Measurements from ENCODE around the gene ZMYM4. TPM values are rescaled to one million over a fixed set of nuclear protein-coding genes. Genes with fewer than 3 reads are reported as not detected.
A peak's percentile ranks its signal among the peaks of the same experiment; 100 is the strongest.

ZMYM4 gene
- total and polyA plus RNA-seq, 10 of the 15 experiments (the other 5 are each of a cell fraction or from before 2014, with no cell fraction given), result 8.0 to 37.0 (median 28.1) TPM

DNA sequence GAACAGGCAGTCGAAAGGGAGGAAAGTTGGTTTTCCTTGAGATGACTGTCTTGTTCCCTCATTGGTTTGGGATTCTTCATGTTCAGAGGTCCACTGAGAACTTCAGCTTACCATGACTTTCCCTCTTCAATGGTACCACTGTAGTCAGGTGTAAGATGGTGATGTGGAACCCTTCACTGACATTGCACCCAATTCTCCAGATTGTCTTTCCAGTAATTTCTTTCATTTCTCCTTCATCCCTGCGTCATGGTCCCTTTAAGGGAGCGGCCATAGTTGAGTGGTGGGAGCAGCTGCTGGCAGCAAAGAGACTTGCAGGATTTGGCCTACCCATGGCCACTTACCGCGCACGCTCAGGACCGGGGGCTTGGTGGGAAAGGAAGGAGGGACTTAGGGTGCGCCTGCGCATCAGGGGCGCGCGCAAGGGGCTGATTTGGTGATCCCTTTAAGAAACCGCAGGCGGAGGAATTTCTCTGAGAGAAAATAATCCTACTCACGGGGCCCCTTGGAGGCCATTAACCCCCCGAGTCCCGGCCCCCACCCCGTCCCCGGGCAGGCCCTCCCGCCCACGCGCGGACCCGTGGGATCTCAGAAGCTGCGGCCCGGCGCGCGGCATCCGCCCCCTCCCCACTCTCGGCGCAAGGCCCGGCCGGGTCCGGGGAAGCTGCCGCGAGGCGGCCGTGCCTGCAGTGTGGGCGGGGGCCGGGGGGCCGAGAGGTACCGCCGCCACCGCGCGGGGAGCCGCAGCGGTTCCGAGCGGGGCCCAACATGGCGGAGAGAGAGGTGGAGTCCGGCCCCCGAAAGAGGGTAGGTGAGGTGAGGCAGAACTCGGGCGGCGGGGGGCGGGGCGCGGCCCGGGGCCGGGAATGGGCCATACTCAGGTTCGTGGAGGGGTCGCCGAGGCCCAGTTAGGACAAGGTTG, at the start of gene ZMYM4 (continued):
- TF ChIP-seq, protein P1, sequence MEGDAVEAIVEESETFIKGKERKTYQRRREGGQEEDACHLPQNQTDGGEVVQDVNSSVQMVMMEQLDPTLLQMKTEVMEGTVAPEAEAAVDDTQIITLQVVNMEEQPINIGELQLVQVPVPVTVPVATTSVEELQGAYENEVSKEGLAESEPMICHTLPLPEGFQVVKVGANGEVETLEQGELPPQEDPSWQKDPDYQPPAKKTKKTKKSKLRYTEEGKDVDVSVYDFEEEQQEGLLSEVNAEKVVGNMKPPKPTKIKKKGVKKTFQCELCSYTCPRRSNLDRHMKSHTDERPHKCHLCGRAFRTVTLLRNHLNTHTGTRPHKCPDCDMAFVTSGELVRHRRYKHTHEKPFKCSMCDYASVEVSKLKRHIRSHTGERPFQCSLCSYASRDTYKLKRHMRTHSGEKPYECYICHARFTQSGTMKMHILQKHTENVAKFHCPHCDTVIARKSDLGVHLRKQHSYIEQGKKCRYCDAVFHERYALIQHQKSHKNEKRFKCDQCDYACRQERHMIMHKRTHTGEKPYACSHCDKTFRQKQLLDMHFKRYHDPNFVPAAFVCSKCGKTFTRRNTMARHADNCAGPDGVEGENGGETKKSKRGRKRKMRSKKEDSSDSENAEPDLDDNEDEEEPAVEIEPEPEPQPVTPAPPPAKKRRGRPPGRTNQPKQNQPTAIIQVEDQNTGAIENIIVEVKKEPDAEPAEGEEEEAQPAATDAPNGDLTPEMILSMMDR (IDR thresholded peaks at IDR 0.05 in 2 of 3, conservative IDR thresholded peaks at IDR 0.05 in 1 of 3; ENCODE audit: control insufficient read depth in 2 of 3, extremely low read depth in 1 of 3, insufficient read depth in 1 of 3, low read depth in 3 of 3, low read length in 3 of 3), result 0 out of 6 replicates have a peak, but pooled peaks of 1 of the 3 experiments have one; percentile 5
- TF ChIP-seq SMC3 (IDR thresholded peaks at IDR 0.05; ENCODE audit: borderline replicate concordance, low read length) (no peak), GATAD2B (conservative IDR thresholded peaks at IDR 0.05; ENCODE audit: low read depth) (peak; percentile 80), CBFB (IDR thresholded peaks at IDR 0.05; ENCODE audit: low read depth) (peak; percentile 95), EED (IDR thresholded peaks at IDR 0.05; ENCODE audit: low read depth) (no peak; the same call in 1 of the 2 replicates), TCF12 (IDR thresholded peaks at IDR 0.05; ENCODE audit: low read depth, low read length) (peak; percentile 83), BHLHE40 (IDR thresholded peaks at IDR 0.05; ENCODE audit: borderline replicate concordance in 1 of 2, low read depth in 2 of 2, low read length in 1 of 2) (peak in 1 of 2 experiments; percentile 67; a peak in 2 of 4 replicates), RELA (IDR thresholded peaks at IDR 0.05; ENCODE audit: borderline replicate concordance, partially characterized antibody) (no peak), SRF (IDR thresholded peaks at IDR 0.05; ENCODE audit: low read depth in 2 of 2, low read length in 2 of 2) (no peak), ZNF274 (IDR thresholded peaks at IDR 0.05; ENCODE audit: insufficient read depth, insufficient read length) (no peak), BMI1 (IDR thresholded peaks at IDR 0.05; ENCODE audit: borderline replicate concordance) (no peak), NFYA (IDR thresholded peaks at IDR 0.05; ENCODE audit: borderline replicate concordance, low read depth, low read length) (no peak), NBN (IDR thresholded peaks at IDR 0.05) (peak; percentile 77; the same call in 1 of the 2 replicates), JUNB (IDR thresholded peaks at IDR 0.05) (no peak), ZBED1 (IDR thresholded peaks at IDR 0.05; ENCODE audit: borderline replicate concordance) (no peak), TARDBP (IDR thresholded peaks at IDR 0.05; ENCODE audit: borderline replicate concordance) (no peak), MTA3 (IDR thresholded peaks at IDR 0.05; ENCODE audit: borderline replicate concordance, low read length) (no peak), PML (IDR thresholded peaks at IDR 0.05; ENCODE audit: low read length) (no peak; the same call in 1 of the 2 replicates), SP1 (IDR thresholded peaks at IDR 0.05; ENCODE audit: low read depth, low read length) (peak; percentile 6), RB1 (IDR thresholded peaks at IDR 0.05; ENCODE audit: borderline replicate concordance) (no peak)
- TF ChIP-seq, protein P2, sequence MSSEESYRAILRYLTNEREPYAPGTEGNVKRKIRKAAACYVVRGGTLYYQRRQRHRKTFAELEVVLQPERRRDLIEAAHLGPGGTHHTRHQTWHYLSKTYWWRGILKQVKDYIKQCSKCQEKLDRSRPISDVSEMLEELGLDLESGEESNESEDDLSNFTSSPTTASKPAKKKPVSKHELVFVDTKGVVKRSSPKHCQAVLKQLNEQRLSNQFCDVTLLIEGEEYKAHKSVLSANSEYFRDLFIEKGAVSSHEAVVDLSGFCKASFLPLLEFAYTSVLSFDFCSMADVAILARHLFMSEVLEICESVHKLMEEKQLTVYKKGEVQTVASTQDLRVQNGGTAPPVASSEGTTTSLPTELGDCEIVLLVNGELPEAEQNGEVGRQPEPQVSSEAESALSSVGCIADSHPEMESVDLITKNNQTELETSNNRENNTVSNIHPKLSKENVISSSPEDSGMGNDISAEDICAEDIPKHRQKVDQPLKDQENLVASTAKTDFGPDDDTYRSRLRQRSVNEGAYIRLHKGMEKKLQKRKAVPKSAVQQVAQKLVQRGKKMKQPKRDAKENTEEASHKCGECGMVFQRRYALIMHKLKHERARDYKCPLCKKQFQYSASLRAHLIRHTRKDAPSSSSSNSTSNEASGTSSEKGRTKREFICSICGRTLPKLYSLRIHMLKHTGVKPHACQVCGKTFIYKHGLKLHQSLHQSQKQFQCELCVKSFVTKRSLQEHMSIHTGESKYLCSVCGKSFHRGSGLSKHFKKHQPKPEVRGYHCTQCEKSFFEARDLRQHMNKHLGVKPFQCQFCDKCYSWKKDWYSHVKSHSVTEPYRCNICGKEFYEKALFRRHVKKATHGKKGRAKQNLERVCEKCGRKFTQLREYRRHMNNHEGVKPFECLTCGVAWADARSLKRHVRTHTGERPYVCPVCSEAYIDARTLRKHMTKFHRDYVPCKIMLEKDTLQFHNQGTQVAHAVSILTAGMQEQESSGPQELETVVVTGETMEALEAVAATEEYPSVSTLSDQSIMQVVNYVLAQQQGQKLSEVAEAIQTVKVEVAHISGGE (CRISPR knock-in tag; IDR thresholded peaks at IDR 0.05), result no peak
- TF ChIP-seq, protein P3, sequence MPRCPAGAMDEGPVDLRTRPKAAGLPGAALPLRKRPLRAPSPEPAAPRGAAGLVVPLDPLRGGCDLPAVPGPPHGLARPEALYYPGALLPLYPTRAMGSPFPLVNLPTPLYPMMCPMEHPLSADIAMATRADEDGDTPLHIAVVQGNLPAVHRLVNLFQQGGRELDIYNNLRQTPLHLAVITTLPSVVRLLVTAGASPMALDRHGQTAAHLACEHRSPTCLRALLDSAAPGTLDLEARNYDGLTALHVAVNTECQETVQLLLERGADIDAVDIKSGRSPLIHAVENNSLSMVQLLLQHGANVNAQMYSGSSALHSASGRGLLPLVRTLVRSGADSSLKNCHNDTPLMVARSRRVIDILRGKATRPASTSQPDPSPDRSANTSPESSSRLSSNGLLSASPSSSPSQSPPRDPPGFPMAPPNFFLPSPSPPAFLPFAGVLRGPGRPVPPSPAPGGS (IDR thresholded peaks at IDR 0.05; ENCODE audit: borderline replicate concordance, insufficient read depth, low read depth, low read length, poor library complexity, severe bottlenecking), result no peak
- TF ChIP-seq, protein P4, sequence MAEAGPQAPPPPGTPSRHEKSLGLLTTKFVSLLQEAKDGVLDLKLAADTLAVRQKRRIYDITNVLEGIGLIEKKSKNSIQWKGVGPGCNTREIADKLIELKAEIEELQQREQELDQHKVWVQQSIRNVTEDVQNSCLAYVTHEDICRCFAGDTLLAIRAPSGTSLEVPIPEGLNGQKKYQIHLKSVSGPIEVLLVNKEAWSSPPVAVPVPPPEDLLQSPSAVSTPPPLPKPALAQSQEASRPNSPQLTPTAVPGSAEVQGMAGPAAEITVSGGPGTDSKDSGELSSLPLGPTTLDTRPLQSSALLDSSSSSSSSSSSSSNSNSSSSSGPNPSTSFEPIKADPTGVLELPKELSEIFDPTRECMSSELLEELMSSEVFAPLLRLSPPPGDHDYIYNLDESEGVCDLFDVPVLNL (IDR thresholded peaks at IDR 0.05; ENCODE audit: low read depth, low read length), result no peak

Measured in GM12878 (cell line).